ENCODE results near the gene AXL.
"Not testable (repeated sequence)": the region's sequence is repeated elsewhere in the genome, so short reads cannot be mapped to it uniquely, and the experiment has no call there.

The AXL gene

GRCh38 chr19:41206926-41207750 is 11.9 kb upstream of the AXL start:
- no peak for DNase-seq (ENCODE audit: low spot score)

GRCh38 chr19:41214161-41214560 is 4.9 kb upstream of the AXL start:
- DNase-seq (ENCODE audit: low spot score) = no peak

DNA sequence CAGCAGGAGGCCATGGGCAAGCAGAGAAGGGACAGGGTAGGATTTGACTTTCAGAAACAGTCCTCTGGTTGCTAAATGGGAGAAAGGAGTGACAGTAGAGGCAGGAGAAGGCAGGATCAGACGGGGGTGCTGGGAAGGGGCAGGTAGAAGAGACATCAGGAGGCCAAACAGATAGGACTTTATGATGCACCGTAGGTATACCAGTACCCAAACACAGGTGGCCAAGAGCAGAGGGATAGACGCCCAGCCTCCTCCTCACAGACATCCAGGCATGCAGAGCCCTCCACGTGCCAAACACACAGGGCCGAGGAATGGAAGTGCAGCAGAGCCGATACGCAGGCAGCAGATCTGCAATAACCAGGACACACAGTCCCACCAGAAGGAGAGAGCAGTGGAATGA is 1.3 kb upstream of the AXL start:
- no peak for DNase-seq (ENCODE audit: low spot score)

GRCh38 chr19:41218249-41218614 is 791 bp upstream of the AXL start:
- DNase-seq (ENCODE audit: low spot score) = no peak

- no peak for DNase-seq (ENCODE audit: low spot score)
These were observed 1.0 kb downstream of the AXL start for GRCh38 chr19:41219924-41220567.

DNA sequence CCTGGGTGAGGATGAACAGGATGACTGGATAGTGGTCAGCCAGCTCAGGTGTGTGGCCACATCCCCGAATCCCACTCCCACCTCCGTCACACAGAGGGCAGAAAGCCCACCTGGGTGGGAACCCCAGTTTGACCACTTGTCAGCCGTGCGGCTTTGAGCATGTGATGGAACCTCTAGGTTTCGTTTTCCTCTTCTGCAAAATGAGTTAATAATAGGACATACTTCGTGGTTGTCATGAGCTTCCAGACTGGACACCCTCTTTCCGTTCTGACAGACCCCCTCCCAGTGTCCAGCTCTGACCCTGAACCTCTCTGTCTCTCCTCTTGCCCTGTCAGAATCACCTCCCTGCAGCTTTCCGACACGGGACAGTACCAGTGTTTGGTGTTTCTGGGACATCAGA is 1.8 kb downstream of the AXL start:
- DNase-seq (ENCODE audit: low spot score) = no peak

- no peak for DNase-seq (ENCODE audit: low spot score)
These were observed 2.6 kb downstream of the AXL start for GRCh38 chr19:41221514-41222205.

- DNase-seq (ENCODE audit: low spot score) = no peak
These were observed 3.2 kb downstream of the AXL start for GRCh38 chr19:41222240-41222639.

- DNase-seq (ENCODE audit: low spot score) = no peak
These were observed 4.6 kb downstream of the AXL start for GRCh38 chr19:41223431-41224234.

DNA sequence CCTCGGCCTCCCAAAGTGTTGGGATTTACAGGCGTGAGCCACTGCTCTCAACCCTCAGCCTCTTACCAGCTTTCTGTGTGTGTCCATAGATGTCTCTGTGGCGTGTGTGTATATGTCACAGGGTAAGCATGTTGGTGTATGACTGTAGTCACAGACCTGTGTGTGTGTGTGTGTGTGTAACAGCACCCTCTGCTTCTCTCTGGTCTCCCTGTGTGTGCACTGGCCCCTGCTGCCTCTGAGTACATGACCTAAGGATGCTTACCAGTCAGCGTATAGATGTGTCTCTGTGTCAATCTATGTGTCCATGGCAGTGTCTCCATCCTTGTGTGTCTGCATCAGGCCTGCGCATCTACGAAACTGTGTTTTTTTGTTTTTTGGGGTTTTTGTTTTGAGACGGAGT is 5.6 kb downstream of the AXL start:
- no peak for DNase-seq (ENCODE audit: low spot score)

GRCh38 chr19:41225238-41226052 is 6.4 kb downstream of the AXL start:
- no peak for DNase-seq (ENCODE audit: low spot score)

DNA sequence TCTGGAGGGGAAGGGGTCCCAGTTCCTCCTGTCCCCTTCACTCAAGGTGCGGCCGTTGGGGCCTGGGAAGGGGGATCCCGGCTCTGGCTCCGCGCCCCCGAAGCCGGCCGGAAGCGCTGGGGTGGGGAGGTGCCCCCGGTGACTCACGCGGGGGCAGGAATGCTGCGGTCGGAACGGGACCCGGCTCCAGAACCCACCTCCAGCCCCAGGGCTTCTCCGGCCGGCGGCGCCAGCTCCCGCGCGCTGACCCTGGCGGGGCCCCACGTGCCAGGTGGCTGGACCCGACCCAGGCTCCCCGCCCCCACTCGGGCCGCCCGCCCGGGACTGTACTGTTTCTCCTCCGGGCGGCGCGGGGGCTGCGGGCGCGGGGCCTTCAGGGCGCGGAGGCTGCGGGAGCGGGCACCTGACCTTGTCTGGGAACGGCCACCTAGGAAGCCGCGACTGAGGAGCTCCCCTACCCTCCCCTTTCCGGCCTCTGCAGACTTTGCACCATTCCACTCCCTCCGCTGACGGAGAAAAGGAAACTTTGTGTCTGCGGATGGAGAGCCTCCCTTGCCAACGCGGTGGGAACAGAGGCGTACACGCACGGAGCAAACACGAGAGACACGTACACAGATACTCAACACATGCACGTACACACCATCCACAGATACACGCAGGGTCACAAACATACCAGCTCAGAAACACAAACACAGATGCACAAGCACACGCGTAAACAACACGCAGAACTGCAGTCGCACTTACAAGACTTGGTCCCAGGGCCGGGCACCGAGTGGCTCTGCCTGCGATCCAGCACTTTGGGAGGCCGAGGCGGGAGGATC is 7.2 kb downstream of the AXL start:
- DNase-seq (ENCODE audit: low spot score) = no peak

- DNase-seq (ENCODE audit: low spot score) = no peak
These were observed 7.9 kb downstream of the AXL start for GRCh38 chr19:41226874-41227390.

- DNase-seq (ENCODE audit: low spot score) = no peak
These were observed 9.5 kb downstream of the AXL start for GRCh38 chr19:41228486-41228885.

DNA sequence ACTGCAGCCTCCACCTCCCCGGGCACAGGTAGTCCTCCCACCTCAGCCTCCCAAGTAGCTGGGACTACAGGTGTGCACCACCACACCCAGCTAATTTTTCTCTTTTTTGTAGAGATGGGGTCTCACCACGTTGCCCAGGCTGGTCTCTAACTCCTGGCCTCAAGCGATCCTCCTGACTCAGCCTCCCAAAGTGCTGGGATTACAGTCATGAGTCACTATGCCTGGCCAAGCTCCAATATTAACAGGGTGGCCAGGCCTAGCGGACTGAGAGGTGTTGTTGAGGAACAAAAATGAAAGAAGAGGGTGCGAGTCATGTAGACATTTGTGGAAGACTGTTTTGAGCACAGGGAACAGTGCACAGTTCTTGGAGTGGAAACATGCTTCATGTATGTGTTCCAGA is 10.3 kb downstream of the AXL start:
- not testable (repeated sequence) for DNase-seq (ENCODE audit: low spot score)

- DNase-seq (ENCODE audit: low spot score) = no peak
These were observed 11.2 kb downstream of the AXL start for GRCh38 chr19:41230067-41230857.

- DNase-seq (ENCODE audit: low spot score) = no peak
These were observed 13.7 kb downstream of the AXL start for GRCh38 chr19:41232686-41233085.

GRCh38 chr19:41233748-41234240 is 14.8 kb downstream of the AXL start:
- DNase-seq (ENCODE audit: low spot score) = no peak

DNA sequence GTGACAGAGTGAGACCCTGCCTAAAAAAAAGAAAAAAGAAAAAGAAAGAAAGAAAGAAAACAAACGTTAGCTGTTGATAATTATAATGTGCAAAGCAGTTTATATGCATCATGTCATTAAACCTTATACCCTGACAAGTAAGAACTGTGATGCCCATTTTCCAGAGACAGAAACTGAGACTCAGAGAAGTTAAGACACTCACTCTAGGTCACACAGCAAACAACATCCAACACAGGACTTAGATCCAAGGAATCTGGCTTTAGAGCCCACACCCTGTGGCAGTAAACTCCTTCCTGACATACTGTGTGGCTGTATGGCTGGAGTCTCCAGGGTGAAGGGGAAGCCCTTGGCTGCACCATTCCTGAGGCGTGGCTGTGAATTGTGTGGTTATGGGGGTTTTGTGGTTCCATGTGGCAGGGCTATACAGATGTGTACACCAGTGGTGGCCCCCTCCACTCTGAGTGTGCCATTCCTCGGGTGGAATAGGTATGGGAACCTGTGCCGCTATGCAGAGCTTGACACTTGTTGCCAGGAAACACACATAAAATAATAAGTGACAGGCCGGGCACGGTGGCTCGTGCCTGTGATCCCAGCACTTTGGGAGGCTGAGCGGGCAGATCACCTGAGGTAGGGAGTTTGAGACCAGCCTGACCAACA is 15.6 kb downstream of the AXL start:
- no peak for DNase-seq (ENCODE audit: low spot score)

Measured in germinal center (tissue), 1 donor.